Effector CD8-positive, alpha-beta T cell (primary cell): Measurements from ENCODE around the gene CPZ.
"Not testable (repeated sequence)": the region's sequence is repeated elsewhere in the genome, so short reads cannot be mapped to it uniquely, and the experiment has no call there.

Experiments
- DNase-seq: peaks from one replicate; lab custom pipeline; 2025; lab: John Stamatoyannopoulos, UW

Gene CPZ

DNA sequence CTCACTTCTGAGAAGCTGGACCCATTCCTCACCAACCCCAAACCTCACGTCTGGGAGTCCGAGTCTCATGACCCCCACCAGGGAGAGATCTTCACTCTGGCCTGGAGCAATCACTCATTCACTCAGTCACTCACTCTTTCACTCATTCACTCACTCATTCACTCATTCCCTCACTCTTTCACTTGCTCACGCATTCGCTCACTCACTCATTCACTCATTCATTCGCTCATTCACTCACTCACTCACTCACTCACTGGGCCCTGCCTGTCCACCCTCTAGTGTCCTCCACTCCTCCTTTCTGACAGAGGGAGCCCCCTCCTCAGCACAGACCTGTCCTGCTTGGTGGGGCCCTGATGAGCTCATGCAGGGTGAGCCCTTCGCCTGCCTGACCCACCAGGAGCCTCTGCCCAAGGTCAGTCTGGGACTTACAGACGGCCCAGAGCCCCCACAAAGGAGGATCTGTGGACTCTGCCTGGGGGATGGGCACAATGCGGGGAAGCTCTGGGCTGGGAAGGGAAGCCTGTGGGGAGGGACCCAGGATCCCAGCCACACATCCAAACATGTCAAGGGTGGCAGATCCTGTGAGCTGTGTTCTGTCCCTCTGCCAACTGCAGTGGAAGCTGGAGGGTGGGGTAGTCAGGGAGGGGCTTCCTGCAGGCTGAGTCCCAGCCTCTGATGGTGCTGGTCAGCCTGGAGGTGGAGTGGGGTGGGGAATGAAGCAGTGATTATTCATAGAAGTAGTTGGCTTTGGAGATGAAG lies 18.5 kb downstream of the CPZ start:
- no peak for DNase-seq

DNA sequence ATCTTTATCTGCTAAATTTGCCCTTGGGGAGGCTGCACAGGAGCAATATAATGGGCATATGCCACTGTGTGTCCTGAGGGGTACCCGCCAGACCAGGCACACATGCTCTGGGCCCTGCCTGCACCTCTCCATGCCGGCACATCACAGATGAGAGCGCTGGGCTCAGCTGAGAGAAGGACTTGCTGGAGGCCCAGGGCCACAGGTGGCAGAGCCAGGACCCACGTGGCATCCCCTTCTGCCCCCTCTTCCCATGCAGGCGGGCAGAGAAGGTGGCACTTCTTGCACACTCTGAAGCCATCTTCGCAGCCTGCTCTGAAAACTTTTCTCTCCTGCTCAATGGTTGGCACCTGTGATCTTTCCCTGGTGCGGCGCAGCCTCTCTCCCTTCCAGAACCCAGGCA lies 20.1 kb downstream of the CPZ start:
- DNase-seq: no peak

DNA sequence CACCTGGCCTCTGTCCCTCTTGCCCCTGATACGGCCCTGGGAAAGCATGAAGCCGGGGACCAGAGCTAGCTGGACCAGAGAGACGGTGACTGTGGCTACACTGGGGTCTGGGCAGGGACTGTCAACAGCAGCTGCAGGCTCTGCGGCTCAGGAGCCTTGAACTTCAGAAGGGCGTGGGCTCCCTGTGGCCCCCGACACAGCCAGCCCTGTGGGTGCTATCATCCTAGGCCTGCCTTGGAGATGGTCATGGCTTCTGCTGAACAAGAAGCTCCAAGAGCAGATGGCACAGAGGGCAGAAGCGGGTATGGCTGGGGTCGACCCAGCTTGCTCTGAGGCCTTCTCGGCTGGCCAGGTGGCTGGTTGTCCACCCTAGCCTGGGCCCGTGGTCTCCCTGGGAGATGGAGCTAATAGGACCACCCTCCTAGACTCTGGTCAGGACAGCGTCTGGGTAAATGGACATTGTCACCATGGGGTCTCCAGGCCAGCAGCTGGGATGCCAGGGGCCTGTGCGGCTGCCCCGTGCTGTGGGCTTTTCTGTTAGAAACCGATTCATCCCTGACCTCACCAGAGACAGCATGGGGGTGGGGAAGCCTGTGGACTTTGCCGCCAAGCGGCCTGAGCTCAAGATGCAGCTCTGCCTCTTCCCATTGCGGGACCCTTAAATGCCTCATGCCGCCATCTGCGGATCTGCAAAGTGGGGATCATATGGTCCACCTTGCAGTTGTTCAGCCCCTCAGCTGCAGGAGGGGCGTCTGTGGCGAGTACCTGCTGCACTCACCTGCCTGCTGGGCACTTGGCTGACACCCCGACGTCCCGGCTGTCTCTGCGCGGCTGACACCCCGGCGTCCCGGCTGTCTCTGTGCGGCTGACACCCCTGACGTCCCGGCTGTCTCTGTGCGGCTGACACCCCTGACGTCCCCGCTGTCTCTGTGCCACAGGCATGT lies 21.1 kb downstream of the CPZ start:
- DNase-seq: no peak

DNA sequence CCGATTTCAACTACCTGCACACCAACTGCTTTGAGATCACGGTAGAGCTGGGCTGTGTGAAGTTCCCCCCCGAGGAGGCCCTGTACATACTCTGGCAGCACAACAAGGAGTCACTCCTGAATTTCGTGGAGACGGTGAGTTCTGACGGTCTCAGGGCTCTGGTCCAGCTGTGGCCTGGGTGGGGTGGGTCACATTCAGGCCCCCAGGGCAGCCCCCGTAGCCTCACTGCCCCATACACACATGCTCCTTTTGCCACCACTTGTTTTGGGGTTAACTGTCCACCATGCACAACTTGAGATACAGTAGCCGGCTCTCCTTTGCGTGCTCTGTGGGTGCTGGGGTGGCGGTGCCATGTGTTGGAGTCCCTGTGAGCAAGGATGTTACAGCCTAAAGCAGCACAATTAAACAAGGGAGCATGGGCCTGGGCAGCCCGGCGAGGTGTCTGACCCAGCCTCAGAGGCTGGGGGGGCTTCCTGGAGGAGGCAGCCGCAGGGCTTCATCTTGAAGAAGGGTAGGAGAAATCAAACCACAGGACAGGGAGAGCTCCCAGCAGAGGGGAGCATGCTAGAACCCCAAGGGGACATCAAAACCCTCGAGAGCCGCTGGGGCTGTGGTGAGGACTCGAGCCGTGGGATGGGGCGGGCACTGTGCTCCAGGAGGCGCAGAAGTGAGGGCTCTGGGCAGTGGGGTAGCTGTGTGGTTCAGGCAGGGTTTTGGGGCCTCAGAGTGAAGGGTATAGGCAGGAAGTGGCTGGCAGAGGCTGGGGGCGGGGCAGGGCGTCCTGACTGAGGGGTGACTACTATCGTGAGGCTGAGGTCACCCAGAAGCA lies 22.0 kb downstream of the CPZ start:
- no peak for DNase-seq

DNA sequence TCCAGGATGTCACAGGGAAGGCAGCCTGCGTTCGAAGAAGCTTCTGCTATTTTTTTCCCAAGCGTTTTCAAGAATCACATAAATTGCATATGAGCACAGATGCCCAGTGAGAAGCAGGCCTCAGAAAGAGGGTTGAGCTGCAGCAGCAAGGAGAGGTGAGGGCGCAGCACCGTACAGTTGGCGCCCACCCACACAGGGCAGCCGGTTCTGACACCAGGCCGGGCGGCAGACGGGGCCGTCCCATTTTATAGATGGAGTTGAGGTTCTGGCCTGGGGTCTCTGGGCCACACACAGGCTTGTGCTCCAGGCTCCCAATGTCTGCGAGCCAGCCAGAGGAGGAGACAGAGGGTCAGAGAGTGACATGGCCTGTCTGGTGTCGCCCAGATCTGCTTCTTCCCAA lies 22.8 kb downstream of the CPZ start:
- DNase-seq: no peak

DNA sequence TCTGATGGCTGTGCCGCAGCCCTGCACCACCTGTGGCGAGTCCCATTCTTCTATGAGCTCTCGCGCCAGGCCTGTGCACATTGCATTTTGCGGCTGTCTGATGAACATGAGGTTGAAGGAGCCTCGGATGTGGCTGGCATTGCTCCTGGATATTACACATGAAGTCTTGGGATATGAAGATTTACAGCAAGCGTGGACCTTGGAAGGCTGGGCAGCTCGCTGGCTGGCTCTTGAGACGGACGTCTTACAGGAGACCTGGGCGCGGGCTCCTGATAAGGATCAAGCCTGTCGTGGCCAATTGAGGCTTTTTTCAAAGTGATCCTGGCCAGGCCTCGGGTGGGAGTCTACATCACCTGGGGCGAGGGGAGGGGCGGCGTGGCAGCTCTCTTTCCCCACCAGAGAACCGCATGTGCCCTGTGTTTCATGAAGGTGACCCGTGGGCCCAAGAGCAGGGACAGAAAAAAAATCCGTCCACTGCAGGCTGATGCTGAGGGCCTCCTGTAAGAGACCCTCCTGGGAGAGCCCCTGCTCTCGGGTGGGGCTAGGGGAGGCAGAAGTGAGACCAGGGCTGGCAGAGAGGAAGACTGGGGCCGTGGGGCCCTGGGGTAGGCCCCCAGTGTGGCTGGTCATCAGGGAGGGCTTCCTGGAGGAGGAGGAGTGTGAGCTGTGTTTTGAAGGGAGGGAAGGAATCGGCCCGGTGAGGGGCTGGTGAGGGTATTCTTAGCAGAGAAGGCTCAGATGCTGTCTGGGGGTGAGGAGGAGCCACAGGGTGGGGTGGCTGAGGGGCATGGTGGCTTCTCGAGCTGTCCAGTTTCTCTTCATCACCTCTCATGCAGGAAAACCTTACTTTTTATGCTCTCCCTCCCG lies 23.6 kb downstream of the CPZ start:
- DNase-seq: no peak

DNA sequence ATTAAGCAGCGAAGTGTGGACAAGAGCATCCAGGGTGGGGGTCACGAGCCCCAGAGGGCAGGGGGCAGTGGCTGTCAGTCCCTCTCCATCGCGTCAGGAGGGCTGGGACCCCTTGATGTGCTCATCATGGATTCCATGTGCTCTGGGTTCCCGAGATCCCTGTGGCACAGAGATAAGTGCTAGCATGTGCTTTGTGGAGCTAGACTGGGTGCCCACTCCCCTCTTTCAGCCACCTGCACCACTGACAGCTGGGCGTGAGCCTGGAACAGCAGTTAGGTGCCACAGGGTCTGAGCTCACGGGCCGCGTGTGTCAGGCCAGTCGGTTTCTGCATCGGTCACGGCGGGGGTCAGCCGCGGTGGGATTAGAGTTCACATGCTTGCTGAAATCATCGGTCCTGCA lies 24.3 kb downstream of the CPZ start:
- no peak for DNase-seq

DNA sequence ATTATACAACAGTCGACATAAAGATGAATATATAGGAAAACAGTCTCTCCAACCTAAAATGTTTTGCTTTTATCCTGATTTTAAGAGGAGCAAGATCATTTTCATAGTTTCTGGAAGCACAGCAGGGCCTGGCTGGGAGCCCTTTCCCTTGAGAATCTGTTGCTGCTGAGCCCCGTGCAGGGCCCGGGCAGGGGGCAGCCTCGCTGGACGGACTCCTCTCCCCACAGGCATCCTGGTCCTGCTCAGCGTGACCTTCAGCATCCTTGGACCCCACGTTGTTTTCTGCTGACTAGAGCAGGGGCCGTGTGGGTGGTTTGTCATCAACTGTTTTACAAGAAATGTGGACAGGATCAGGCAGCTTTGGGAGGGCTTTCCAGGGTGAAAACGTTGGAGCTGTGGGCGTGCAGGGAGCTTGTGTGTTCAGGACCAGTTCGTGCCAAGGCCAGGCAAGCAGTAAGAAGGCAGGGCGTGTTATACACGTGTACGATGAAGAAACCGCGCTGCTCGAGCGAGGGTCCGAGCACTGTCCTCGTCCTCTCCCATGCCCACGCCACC lies 25.0 kb downstream of the CPZ start:
- no peak for DNase-seq

DNA sequence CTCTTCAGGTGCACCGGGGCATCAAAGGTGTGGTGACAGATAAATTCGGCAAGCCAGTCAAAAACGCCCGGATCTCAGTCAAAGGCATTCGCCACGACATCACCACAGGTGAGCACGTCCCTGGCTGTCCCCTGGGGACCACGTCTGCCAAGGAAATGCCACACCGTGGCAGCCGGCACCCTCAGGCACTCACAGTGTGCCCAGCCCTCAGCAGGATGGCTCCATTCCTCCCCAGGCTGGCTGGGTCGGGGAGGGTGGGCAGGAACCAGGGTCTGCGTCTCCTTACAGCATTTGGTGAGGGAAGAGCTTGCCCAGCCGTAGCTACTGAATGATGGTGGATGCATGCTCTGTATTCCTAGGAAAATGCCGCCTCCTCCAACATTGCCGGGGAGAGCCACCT lies 25.9 kb downstream of the CPZ start:
- no peak for DNase-seq

DNA sequence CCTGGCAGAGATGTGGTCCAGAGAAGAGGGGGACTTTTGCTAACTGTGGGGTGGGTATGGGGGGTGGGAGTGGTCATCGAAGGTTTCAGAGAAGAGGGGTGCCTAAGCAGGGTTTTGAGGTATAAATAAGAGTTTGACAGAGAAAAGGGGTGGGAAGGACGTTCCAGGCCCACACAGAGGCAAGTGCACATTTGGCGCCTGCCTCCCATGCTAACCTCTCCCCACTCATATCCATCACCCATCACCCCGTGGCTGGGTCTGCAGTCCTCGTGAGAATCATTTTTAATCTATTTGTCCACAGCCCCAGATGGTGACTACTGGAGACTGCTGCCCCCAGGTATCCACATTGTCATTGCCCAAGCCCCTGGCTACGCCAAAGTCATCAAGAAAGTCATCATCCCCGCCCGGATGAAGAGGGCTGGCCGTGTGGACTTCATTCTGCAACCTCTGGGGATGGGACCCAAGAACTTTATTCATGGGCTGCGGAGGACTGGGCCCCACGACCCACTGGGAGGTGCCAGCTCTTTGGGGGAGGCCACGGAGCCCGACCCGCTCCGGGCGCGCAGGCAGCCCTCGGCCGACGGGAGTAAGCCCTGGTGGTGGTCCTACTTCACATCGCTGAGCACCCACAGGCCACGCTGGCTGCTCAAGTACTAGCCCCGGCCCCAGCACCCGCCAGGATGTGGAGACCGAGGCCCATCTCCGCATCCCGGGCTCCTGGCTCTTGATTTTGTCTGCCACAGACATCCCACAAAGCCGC lies 26.6 kb downstream of the CPZ start:
- DNase-seq: no peak

DNA sequence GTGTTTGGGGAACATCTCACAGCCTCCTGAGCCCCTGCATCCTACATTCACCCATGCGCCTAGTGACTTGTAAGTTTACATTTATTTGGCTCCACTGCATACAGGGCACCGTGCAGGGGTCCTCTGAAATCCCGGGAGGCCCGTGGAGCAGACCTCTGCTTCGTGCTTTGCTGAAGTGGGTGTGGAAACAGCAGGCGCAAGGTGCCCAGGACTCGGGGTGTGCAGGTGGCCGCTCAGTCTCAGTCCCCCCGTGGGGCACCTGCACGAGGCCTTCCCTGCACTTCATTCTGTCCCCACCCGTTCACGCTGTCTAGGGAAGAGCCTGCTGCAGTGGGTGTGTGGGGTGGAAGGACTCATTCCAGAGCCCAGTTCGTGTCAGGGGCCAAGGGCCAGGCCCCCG lies 28.6 kb downstream of the CPZ start:
- not testable (repeated sequence) for DNase-seq

DNA sequence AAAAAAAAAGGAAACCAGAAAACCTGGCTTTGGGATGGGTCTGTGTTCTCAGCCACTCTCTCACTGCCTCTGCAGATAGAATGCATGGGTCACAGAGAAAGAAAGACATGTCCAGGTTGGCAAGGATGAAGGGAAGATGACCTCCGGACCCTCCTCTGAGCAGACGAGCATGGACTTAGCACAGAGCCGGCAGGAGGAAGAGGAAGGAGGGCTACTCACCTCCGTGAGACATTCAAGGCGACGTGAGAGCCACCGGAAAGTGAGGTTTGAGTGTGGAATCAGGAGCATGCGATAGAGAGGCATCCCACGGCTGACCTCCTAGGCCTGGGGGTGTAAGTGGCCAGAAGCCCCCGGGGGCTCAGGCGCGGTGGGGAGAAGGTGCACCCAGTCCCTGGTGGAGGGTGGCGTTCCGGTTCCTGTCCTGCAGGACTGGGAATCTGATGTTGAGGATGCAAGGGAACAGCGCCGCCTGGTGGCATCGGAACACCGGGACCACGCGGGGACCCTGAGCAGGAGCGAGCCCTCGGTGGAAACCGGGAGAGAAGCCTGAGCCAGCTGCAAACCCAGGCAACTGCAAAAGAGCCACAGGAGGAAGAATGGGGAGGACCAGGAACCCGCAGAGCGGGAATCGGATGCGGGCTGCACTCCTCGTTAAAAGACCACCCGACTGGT lies 32.2 kb downstream of the CPZ start:
- DNase-seq: not testable (repeated sequence)

DNA sequence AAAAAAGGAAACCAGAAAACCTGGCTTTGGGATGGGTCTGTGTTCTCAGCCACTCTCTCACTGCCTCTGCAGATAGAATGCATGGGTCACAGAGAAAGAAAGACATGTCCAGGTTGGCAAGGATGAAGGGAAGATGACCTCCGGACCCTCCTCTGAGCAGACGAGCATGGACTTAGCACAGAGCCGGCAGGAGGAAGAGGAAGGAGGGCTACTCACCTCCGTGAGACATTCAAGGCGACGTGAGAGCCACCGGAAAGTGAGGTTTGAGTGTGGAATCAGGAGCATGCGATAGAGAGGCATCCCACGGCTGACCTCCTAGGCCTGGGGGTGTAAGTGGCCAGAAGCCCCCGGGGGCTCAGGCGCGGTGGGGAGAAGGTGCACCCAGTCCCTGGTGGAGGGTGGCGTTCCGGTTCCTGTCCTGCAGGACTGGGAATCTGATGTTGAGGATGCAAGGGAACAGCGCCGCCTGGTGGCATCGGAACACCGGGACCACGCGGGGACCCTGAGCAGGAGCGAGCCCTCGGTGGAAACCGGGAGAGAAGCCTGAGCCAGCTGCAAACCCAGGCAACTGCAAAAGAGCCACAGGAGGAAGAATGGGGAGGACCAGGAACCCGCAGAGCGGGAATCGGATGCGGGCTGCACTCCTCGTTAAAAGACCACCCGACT lies 37.8 kb downstream of the CPZ start:
- not testable (repeated sequence) for DNase-seq

DNA sequence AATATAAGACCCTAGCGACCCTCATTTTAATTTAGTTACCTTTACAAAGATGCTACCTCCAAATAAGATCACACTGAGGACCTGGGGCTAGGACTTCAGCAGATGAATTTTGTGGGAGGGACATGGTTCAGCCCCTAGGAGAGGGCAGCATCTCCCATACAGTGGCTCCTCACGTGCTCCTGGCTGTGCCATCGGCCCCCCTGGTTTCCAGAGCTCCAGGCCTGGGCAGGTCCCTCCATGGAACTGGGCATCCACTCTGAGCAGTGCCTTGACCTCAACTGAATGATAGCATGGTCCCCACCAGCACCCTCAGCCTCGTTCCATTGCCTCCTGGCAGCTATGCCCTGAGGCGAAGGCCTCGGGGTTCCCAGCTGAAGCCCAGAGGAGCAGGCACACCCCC lies 39.3 kb downstream of the CPZ start:
- DNase-seq: not testable (repeated sequence)

DNA sequence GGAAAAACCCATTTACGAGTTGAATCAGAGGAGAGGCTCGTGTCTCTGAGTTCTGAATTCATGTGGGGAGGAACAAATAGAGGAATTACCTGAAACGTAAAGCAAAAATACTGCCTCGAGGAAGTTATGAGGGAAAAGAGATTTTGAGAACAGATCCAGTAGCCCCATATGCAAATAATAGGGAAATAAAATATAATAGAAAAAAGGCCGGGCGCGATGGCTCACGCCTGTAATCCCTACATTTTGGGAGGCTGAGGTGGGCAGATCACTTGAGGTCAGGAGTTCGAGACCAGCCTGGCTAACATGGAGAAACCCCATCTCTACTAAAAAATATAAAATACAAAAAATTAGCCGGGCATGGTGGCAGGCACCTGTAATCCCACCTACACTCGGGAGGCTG lies 42.2 kb downstream of the CPZ start:
- not testable (repeated sequence) for DNase-seq

DNA sequence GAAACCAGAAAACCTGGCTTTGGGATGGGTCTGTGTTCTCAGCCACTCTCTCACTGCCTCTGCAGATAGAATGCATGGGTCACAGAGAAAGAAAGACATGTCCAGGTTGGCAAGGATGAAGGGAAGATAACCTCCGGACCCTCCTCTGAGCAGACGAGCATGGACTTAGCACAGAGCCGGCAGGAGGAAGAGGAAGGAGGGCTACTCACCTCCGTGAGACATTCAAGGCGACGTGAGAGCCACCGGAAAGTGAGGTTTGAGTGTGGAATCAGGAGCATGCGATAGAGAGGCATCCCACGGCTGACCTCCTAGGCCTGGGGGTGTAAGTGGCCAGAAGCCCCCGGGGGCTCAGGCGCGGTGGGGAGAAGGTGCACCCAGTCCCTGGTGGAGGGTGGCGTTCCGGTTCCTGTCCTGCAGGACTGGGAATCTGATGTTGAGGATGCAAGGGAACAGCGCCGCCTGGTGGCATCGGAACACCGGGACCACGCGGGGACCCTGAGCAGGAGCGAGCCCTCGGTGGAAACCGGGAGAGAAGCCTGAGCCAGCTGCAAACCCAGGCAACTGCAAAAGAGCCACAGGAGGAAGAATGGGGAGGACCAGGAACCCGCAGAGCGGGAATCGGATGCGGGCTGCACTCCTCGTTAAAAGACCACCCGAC lies 43.5 kb downstream of the CPZ start:
- DNase-seq: not testable (repeated sequence)

DNA sequence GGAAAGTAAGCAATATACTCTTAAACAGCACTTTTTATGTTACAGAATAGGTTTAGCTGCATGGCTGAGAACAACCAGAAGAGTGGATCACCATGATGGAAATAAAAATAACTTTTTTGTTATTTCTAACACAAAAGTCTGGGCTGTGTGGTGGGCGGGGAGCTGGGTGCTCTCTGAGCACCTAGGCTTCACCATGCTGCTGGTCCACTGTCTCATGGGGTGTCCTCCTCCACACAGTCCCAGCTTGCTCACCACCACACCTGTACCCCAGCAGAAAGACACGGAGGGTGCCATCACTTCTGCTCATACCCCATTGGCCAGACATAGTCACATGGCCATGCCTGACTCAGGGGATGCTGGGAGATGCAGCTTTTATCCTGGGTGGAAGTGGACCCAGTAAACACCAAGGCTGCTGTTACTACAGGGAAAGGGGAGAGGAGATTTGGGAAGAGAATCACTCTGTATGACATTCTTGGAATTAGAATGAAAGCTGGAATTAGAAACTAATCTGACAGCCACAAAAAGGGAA lies 45.0 kb downstream of the CPZ start:
- DNase-seq: no peak

DNA sequence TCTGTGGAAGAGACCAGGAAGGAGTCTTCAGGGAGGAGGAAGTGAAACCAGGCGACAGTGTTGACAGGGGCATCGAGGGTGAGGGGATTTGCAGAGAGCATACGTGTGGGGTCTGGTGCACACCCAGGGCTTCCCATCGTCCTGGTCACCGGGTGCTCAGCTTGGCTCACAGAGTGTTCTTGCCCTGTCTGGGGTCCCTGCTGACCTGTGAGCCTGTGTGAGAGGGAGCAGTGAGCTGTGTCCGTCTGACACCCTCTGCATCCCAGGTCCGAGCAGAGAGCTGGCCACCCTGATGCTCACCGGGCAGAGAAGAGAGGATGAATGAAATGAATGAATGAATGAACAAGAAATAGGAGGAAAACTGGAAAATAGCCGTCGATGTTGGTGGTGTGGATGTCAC lies 46.5 kb downstream of the CPZ start:
- no peak for DNase-seq
